HUES48 (cell line): ENCODE data around the gene RNASE3.
"Not testable (repeated sequence)": the region's sequence is repeated elsewhere in the genome, so short reads cannot be mapped to it uniquely, and the experiment has no call there.

Experiments
- H3K27ac ChIP-seq: one replicate; pipeline ENCODE4 v1.7.0; 2013; ENCODE audit warnings: low read depth, low read length, inconsistent platforms
- H3K27me3 ChIP-seq: 2 replicates; pipeline ENCODE4 v1.6.1; 2013; ENCODE audit warnings: mild to moderate bottlenecking, low read length; ENCODE audit not compliant: control insufficient read depth, insufficient read depth
- H3K36me3 ChIP-seq: 2 replicates; pipeline ENCODE4 v1.6.1; 2013; ENCODE audit warnings: low read length; ENCODE audit not compliant: control insufficient read depth, insufficient read depth
- H3K4me1 ChIP-seq: 2 replicates; pipeline ENCODE4 v1.6.1; 2013; ENCODE audit warnings: mild to moderate bottlenecking, low read length; ENCODE audit not compliant: control insufficient read depth, insufficient read depth
- H3K4me3 ChIP-seq: 2 replicates; pipeline ENCODE4 v1.5.1; 2013; ENCODE audit warnings: mild to moderate bottlenecking, low read depth, low read length
- H3K9ac ChIP-seq: 2 replicates; pipeline ENCODE4 v1.6.1; 2013; ENCODE audit warnings: mild to moderate bottlenecking, low read depth, low read length, moderate library complexity
- H3K9me3 ChIP-seq: 2 replicates; pipeline ENCODE4 v1.6.1; 2013; ENCODE audit warnings: low read length; ENCODE audit not compliant: control insufficient read depth, insufficient read depth

Gene RNASE3

GRCh38 chr14:20891126-20891825 is at the start of gene RNASE3:
Gene RNASE3 (plus strand): TSS chr14:20891385. CDS start chr14:20891687, 302 bp downstream.
- H3K27ac ChIP-seq, H3K27me3 ChIP-seq, H3K36me3 ChIP-seq, H3K4me1 ChIP-seq, H3K4me3 ChIP-seq, H3K9ac ChIP-seq, H3K9me3 ChIP-seq: not testable (repeated sequence)

GRCh38 chr14:20846560-20846959 is 44.6 kb upstream of the RNASE3 start:
- peaks cover 12% of the 10 kb centered on the region for H3K4me1 ChIP-seq
- H3K27ac ChIP-seq: no peak overlapping the region
- no peak overlapping the region for H3K4me3 ChIP-seq

GRCh38 chr14:20848316-20848954 is 42.8 kb upstream of the RNASE3 start:
- Histone ChIP-seq H3K36me3 (no peaks in the 10 kb centered on the region), H3K27ac (peak overlapping the region; percentile 75), H3K4me3 (no peak overlapping the region), H3K27me3 (no peaks in the 10 kb centered on the region), H3K9me3 (no peaks in the 10 kb centered on the region), H3K4me1 (peaks cover 12% of the 10 kb centered on the region), H3K9ac (no peak overlapping the region)

More at GRCh38 chr14:20846560-20846959, 44.6 kb upstream of the RNASE3 start:
- no peaks in the 10 kb centered on the region for H3K36me3 ChIP-seq
- H3K27me3 ChIP-seq: no peaks in the 10 kb centered on the region
- no peak overlapping the region for H3K9ac ChIP-seq
- no peaks in the 10 kb centered on the region for H3K9me3 ChIP-seq

- Histone ChIP-seq H3K27ac (peak overlapping the region; percentile 75), H3K27me3 (no peaks in the 10 kb centered on the region), H3K9ac (no peak overlapping the region), H3K4me1 (peaks cover 12% of the 10 kb centered on the region), H3K36me3 (no peaks in the 10 kb centered on the region), H3K9me3 (no peaks in the 10 kb centered on the region), H3K4me3 (no peak overlapping the region)
These were observed 42.1 kb upstream of the RNASE3 start for GRCh38 chr14:20848955-20849570.

- Histone ChIP-seq H3K27ac (no peak overlapping the region), H3K36me3 (no peaks in the 10 kb centered on the region), H3K9me3 (no peaks in the 10 kb centered on the region), H3K9ac (no peak overlapping the region), H3K4me3 (no peak overlapping the region), H3K4me1 (peaks cover 15% of the 10 kb centered on the region), H3K27me3 (no peaks in the 10 kb centered on the region)
These were observed 38.1 kb upstream of the RNASE3 start for GRCh38 chr14:20853042-20853441.

GRCh38 chr14:20855652-20856291 is 35.4 kb upstream of the RNASE3 start:
- H3K27ac ChIP-seq: no peak overlapping the region
- no peaks in the 10 kb centered on the region for H3K36me3 ChIP-seq
- H3K4me3 ChIP-seq: no peak overlapping the region
- H3K9me3 ChIP-seq: no peaks in the 10 kb centered on the region
- 0 out of 2 replicates have a peak, but pooled peaks cover 3% of the 10 kb centered on the region for H3K4me1 ChIP-seq
- H3K9ac ChIP-seq: no peak overlapping the region
- H3K27me3 ChIP-seq: no peaks in the 10 kb centered on the region

- no peaks in the 10 kb centered on the region for H3K27me3 ChIP-seq
- H3K4me1 ChIP-seq: 0 out of 2 replicates have a peak, but pooled peaks cover 3% of the 10 kb centered on the region
- no peaks in the 10 kb centered on the region for H3K36me3 ChIP-seq
- H3K9ac ChIP-seq: no peak overlapping the region
- no peak overlapping the region for H3K27ac ChIP-seq
- H3K4me3 ChIP-seq: no peak overlapping the region
- H3K9me3 ChIP-seq: no peaks in the 10 kb centered on the region
These were observed 34.0 kb upstream of the RNASE3 start for GRCh38 chr14:20857207-20857606.

- Histone ChIP-seq H3K4me3 (no peak overlapping the region), H3K27me3 (no peaks in the 10 kb centered on the region), H3K9me3 (no peaks in the 10 kb centered on the region), H3K27ac (no peak overlapping the region), H3K36me3 (no peaks in the 10 kb centered on the region), H3K4me1 (0 out of 2 replicates have a peak, but pooled peaks cover 3% of the 10 kb centered on the region), H3K9ac (no peak overlapping the region)
These were observed 33.4 kb upstream of the RNASE3 start for GRCh38 chr14:20857630-20858261.

- H3K9ac ChIP-seq: no peak overlapping the region
- no peaks in the 10 kb centered on the region for H3K36me3 ChIP-seq
- no peak overlapping the region for H3K27ac ChIP-seq
- H3K4me3 ChIP-seq: no peak overlapping the region
- no peaks in the 10 kb centered on the region for H3K9me3 ChIP-seq
- H3K27me3 ChIP-seq: no peaks in the 10 kb centered on the region
- H3K4me1 ChIP-seq: no peaks in the 10 kb centered on the region
These were observed 25.0 kb upstream of the RNASE3 start for GRCh38 chr14:20866194-20866593.

GRCh38 chr14:20866963-20867362 is 24.2 kb upstream of the RNASE3 start:
- H3K9me3 ChIP-seq: no peaks in the 10 kb centered on the region
- no peaks in the 10 kb centered on the region for H3K27me3 ChIP-seq
- H3K9ac ChIP-seq: no peak overlapping the region
- no peak overlapping the region for H3K4me3 ChIP-seq
- no peaks in the 10 kb centered on the region for H3K4me1 ChIP-seq
- no peaks in the 10 kb centered on the region for H3K36me3 ChIP-seq
- H3K27ac ChIP-seq: no peak overlapping the region
